SKM-1 treated with dmso at 0.1 percent for 144 hours (cell line): Measurements from ENCODE around the gene SUPT5H.

Experiments
- DNase-seq: peaks from one replicate; lab custom pipeline; 2025; ENCODE audit not compliant: unreplicated experiment; lab: John Stamatoyannopoulos, UW

Gene SUPT5H

GRCh38 chr19:39494661-39495060 lies 49.3 kb downstream of the SUPT5H start:
- no peak for DNase-seq

DNA sequence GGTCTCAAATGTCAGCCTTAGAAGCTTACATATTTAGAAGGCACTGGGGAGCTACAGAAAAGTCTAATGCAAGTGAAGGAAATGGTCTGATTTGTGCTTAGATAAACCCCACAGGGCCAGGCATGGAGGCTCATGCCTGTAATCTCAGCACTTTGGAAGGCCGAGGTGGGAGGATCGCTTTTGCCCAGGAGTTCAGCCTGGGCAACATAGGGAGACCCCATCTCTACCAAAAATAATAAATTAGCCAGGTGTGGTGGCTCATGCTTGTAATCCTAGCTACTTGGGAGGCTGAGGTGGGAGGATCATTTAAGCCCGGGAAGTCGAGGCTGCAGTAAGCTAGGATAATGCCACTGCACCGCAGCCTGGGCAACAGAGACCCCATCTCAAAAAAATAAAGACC lies 50.7 kb downstream of the SUPT5H start:
- DNase-seq = no peak

DNA sequence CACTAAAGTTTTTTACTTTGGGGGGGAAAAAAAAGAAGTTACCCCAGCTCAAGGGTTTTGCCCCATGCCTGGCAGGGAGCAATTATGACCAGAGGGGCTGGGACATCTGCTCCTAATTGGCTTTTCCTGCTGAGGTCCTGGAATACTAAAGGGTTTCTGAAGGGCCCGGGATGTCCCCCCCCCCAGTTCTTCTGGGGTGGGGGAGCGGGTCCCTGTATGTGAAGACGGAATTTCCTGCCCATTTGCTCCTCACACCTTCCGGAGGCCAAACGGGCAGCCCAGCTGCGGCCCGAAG lies 52.3 kb downstream of the SUPT5H start:
- DNase-seq = no peak

DNA sequence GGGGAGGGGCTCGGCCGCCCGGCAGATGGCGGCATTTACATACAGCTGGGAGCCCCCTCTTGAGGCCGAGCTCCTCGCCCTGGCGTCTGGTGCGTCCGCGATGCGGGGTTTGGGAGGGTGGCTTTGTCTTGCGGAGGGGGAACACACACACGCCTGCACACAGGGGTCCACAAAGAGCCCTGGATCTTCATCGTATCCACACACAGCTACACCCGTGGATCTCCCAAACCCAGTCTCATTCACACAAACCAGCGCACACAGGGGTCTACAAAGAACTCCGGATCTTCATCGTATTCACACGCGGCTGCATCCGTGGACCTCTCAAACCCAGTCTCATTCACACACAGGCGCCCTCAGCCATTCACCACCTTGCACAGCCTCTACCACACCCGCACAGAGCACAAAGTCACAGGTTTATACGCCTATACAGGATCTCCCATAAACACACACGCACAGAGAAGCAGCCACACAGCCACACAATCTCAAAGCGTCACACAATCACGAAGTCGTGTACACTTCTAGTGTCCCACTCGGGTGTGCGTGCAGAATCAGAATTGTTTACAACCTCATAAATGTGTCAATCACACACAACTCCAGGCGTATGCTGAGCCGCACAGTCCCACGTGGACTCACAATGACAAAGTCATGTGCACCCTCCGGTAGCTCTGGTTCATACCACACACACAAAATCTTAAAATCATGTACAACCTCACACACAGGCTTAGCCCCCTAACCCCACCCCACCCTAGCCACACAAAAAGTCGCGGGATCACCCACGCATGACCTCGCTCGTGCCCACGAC lies 52.8 kb downstream of the SUPT5H start:
- no peak for DNase-seq

DNA sequence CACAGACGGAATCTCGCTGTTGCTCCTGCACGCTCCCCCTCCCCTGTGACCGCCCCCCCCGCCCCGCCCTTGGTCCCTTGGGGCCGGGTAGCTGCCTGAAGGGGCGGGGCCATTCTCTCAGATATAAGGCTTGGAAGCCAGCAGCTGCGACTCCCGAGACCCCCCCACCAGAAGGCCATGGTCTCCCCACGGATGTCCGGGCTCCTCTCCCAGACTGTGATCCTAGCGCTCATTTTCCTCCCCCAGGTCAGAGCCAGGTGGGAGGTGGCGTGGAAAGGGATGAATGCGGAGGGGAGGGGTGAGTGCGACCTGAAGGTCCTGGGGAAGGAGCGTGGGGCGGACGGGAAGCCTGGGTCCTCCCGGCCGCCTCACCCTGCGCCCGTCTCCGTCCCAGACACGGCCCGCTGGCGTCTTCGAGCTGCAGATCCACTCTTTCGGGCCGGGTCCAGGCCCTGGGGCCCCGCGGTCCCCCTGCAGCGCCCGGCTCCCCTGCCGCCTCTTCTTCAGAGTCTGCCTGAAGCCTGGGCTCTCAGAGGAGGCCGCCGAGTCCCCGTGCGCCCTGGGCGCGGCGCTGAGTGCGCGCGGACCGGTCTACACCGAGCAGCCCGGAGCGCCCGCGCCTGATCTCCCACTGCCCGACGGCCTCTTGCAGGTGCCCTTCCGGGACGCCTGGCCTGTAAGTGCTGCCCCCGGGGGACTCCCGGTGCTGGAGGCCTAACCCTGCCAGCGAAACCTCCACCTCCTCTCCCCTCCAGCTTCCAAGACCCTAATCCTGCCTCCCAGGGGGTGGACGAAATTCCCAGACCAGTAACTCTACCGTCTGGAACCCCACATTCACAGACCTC lies 53.6 kb downstream of the SUPT5H start, which contains the start of gene DLL3:
Gene DLL3, plus strand, starts transcription at position 150 of the 845 bp plus-strand sequence. Its CDS starts 28 bp downstream, at position 178.
- DNase-seq = no peak

DNA sequence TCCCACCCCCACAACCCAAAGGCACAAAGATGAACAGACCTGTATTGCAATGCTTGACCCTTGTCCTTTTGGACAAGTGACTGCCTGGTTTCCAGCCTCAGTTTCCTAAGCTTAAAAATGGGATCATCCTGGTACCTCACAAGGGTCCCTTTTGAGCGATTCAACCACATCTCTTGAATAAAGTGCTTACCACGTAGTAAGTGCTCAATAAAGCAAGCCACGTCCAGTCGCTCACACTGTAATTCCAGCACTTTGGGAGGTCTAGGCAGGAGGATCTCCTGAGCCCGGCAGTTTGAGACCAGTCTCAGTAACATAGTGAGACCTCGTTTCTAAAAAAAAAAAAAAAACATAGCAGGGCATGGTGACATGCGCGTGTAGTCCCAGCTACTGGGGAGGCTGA lies 54.5 kb downstream of the SUPT5H start:
- DNase-seq = no peak

- DNase-seq = no peak
These were observed 55.2 kb downstream of the SUPT5H start for GRCh38 chr19:39500543-39500942.

GRCh38 chr19:39501340-39501739 lies 56.0 kb downstream of the SUPT5H start:
- no peak for DNase-seq

DNA sequence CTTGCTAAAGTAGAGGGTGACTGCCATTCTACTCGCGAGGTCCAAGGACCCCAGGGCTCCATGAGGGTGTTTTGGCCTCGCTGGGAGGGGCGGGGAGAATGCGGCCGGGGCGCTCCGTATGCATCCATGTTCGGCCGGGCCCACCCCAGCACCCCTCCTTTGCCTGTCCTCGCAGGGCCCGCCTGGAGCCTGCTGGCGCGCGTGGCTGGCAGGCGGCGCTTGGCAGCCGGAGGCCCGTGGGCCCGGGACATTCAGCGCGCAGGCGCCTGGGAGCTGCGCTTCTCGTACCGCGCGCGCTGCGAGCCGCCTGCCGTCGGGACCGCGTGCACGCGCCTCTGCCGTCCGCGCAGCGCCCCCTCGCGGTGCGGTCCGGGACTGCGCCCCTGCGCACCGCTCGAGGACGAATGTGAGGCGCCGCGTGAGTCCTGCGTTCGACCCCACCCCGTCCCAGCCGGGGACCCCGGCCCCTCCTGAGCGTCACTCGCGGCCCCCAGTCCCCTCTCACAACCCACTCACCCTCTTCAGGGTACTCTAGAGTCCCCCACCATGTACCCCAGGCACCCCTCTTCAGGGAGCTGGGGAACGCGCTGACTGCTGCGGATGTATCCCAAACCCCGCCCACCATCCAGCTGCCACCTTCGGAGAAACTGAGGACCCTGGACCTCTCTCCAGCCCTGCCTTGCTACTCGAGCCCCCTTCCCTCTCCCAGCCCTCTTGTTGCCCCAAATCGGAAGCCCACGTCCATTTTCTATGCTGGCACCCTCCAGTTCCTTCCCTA lies 57.4 kb downstream of the SUPT5H start:
- DNase-seq = peak; percentile 60

- DNase-seq = no peak
These were observed 61.2 kb downstream of the SUPT5H start for GRCh38 chr19:39506598-39506943.

DNA sequence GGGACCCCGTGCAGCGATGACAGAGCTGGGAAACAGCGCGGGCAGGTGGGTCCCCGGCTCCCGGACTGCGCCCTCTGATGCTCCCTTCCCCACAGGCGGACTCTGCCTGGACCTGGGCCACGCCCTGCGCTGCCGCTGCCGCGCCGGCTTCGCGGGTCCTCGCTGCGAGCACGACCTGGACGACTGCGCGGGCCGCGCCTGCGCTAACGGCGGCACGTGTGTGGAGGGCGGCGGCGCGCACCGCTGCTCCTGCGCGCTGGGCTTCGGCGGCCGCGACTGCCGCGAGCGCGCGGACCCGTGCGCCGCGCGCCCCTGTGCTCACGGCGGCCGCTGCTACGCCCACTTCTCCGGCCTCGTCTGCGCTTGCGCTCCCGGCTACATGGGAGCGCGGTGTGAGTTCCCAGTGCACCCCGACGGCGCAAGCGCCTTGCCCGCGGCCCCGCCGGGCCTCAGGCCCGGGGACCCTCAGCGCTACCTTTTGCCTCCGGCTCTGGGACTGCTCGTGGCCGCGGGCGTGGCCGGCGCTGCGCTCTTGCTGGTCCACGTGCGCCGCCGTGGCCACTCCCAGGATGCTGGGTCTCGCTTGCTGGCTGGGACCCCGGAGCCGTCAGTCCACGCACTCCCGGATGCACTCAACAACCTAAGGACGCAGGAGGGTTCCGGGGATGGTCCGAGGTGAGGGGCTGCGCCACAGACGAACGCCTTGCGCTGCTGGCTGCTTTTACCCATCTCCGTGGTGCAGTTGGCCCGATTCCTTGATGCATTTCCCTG lies 61.7 kb downstream of the SUPT5H start:
- DNase-seq = peak; percentile 72

DNA sequence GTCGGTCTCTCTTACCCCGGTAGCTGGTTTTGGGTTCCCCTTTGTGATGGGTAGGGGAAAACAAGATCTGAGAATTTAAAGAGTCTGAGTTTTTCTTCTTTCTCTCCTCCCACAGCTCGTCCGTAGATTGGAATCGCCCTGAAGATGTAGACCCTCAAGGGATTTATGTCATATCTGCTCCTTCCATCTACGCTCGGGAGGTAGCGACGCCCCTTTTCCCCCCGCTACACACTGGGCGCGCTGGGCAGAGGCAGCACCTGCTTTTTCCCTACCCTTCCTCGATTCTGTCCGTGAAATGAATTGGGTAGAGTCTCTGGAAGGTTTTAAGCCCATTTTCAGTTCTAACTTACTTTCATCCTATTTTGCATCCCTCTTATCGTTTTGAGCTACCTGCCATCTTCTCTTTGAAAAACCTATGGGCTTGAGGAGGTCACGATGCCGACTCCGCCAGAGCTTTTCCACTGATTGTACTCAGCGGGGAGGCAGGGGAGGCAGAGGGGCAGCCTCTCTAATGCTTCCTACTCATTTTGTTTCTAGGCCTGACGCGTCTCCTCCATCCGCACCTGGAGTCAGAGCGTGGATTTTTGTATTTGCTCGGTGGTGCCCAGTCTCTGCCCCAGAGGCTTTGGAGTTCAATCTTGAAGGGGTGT lies 62.5 kb downstream of the SUPT5H start:
- DNase-seq = no peak

GRCh38 chr19:39508629-39509028 lies 63.2 kb downstream of the SUPT5H start:
- no peak for DNase-seq

GRCh38 chr19:39509233-39509632 lies 63.9 kb downstream of the SUPT5H start:
- DNase-seq = no peak

DNA sequence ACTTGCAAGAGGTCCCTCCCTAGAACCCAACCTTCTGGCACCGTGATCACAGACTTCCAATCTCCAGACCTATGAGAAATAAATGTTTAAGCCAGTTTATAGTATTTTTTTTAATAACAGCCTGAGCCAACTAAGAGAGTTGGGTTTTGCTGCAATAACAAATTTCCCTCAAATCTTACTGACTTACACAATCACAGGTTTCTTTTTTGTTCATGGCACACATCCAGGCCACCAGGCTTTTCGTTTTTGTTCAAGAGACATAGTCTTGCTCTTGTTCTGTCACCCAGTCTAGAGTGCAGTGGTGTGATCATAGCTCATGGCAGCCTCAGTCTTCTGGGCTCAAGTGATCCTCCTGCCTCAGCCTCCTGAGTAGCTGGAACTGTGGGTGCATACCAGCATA lies 67.6 kb downstream of the SUPT5H start:
- no peak for DNase-seq

DNA sequence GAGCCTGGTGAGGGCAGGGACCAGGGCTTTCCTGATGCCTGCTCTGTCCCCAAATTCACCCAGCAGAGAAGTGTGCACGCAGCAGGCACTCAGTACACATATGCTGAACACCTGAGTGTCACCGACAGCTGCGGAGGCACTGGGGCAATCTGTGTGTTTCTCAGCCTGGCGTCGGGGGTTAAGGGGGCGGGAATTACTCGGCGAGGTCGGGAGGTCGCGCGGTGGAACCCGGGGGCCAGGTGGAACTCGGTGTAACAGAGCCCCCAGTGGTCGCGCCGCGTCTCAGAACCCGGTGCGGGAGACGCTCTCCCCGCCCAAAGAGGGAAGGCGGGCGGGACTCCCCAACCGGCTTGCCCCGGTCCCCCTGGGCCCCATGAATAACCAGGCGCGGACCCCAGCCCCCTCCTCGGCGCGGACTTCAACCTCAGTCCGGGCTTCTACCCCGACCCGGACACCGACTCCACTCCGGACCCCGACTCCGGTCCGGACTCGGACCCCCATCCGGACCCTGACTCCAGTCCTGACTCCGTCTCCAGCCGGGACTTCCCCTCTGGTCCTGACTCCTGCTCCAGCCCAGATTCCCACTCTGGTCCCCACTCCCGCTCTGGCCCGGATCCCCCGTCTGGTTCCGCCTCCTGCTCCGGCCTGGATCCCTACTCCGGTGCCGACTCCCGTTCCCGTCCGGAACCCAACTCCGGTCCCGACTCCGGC lies 69.6 kb downstream of the SUPT5H start, which contains the start of gene SELENOV:
Gene SELENOV, plus strand, starts transcription at position 300 of the 711 bp plus-strand sequence. Its CDS starts 74 bp downstream, at position 374.
- DNase-seq = no peak

- no peak for DNase-seq
These were observed 70.3 kb downstream of the SUPT5H start for GRCh38 chr19:39515551-39516191.

GRCh38 chr19:39516270-39516669 lies 70.9 kb downstream of the SUPT5H start:
- no peak for DNase-seq

- no peak for DNase-seq
These were observed 72.0 kb downstream of the SUPT5H start for GRCh38 chr19:39517432-39517831.
